Stimulated activated CD8-positive, alpha-beta memory T cell treated with anti-CD3 and anti-CD28 coated beads, Interleukin-7, amount 100 ng/mL, for 48 hours (primary cell): ENCODE measurements around the gene LAMA3.

Source experiments
- DNase-seq, 2 donors: peaks; one replicate each; pipeline ENCODE4 v3.0.0-alpha.2; 2020; ENCODE audit warnings: low read depth in 1 of 2; ENCODE audit errors: extremely low read depth in 1 of 2

LAMA3 gene

GRCh38 chr18:23812546-23813440 lies 123.5 kb downstream of the LAMA3 start:
- DNase-seq: no peak

GRCh38 chr18:23814991-23815614 lies 125.8 kb downstream of the LAMA3 start:
- no peak for DNase-seq

- no peak for DNase-seq
Measured at GRCh38 chr18:23816021-23816420, 126.8 kb downstream of the LAMA3 start.

- DNase-seq: no peak
Measured at GRCh38 chr18:23816740-23817139, 127.5 kb downstream of the LAMA3 start.

- DNase-seq: no peak
Measured at GRCh38 chr18:23819001-23819400, 129.7 kb downstream of the LAMA3 start.

GRCh38 chr18:23822590-23823385 lies 133.5 kb downstream of the LAMA3 start:
- no peak for DNase-seq

- no peak for DNase-seq
Measured at GRCh38 chr18:23824240-23824639, 135.0 kb downstream of the LAMA3 start.

GRCh38 chr18:23824669-23825068 lies 135.4 kb downstream of the LAMA3 start:
- no peak for DNase-seq

- DNase-seq: no peak
Measured at GRCh38 chr18:23825496-23825895, 136.2 kb downstream of the LAMA3 start.

GRCh38 chr18:23825978-23826405 lies 136.7 kb downstream of the LAMA3 start:
- DNase-seq: no peak

GRCh38 chr18:23826850-23827620 lies 137.8 kb downstream of the LAMA3 start:
- DNase-seq: no peak

GRCh38 chr18:23827681-23828080 lies 138.4 kb downstream of the LAMA3 start:
- no peak for DNase-seq

- peak in 1 of 2 donors; percentile 13 for DNase-seq
Measured at GRCh38 chr18:23828426-23828825, 139.2 kb downstream of the LAMA3 start.

- no peak for DNase-seq
Measured at GRCh38 chr18:23832911-23833310, 143.7 kb downstream of the LAMA3 start.

- DNase-seq: no peak
Measured at GRCh38 chr18:23833714-23834113, 144.5 kb downstream of the LAMA3 start.

GRCh38 chr18:23835091-23835490 lies 145.8 kb downstream of the LAMA3 start:
- DNase-seq: no peak

GRCh38 chr18:23835506-23835905 lies 146.3 kb downstream of the LAMA3 start:
- DNase-seq: no peak

- DNase-seq: no peak
Measured at GRCh38 chr18:23837591-23837990, 148.3 kb downstream of the LAMA3 start.

GRCh38 chr18:23838233-23838632 lies 149.0 kb downstream of the LAMA3 start:
- DNase-seq: no peak

- DNase-seq: no peak
Measured at GRCh38 chr18:23838801-23839366, 149.6 kb downstream of the LAMA3 start.
